T follicular helper cell (primary cell): Measurements from ENCODE around the gene MUC4.
"Not testable (repeated sequence)": the region's sequence is repeated elsewhere in the genome, so short reads cannot be mapped to it uniquely, and the experiment has no call there.

Source experiments
- DNase-seq: peaks from one replicate; pipeline ENCODE4 v3.0.0-alpha.2; 2020; ENCODE audit warnings: low read depth

The MUC4 gene

GRCh38 chr3:195813916-195814640, 2.3 kb upstream of the MUC4 start:
- no peak for DNase-seq

- DNase-seq = no peak
Measured at GRCh38 chr3:195812366-195812765, 637 bp upstream of the MUC4 start.

DNA sequence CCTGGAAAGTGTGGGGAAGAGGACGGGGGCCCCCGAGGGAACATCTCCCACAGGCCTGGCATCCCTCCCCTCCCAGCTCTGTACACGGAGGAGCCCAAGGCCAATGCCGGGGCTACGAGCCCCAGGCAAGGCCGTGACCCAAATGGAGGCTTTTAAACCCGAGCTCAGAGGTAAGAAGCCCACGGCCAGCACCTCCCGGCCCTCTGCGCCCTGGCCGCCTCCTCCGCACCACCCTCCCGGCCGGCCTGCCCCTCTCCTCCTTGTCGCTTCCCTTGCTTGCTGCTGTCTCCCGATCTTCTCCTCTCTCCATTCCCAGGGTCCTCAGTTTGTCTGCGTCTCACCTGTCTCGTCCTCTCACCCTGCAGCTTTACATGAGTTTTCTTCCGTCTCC, 1.3 kb downstream of the MUC4 start:
- DNase-seq = no peak

DNA sequence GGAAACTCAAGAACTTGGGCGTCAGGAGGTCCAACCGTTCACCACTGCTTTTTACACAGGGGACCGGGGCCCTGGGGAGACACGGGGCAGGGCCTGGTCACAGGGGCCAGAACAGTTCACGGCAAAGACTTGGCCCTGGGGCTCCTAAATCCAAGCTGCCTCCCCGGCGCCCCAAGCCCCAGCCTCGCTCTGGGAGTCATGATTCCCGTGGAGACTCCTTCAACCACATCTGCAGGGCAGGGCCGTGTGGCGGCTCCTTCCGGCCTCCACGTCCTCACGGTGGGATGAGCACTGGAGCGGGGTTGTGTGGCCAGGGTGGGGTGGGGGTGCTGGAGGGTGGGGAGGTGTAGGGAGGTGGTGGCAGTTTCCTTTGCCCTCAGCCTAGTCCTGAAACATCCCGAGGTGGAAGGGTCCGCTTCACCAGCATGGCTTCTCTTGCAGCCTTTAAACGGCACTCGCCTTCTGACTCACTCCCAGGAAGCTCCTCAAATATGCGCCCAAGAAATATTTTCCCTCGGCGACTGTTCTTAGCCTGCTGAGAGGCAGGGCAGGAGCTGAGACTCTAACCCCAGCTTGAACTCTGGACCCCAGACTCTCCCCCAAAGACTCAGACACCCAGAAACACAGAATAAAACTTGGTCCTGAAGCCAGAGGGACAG, 1.8 kb downstream of the MUC4 start:
- no peak for DNase-seq

- no peak for DNase-seq
Measured at GRCh38 chr3:195809291-195809785, 2.4 kb downstream of the MUC4 start.

- no peak for DNase-seq
Measured at GRCh38 chr3:195808741-195809290, 2.9 kb downstream of the MUC4 start.

GRCh38 chr3:195807681-195808121, 4.0 kb downstream of the MUC4 start:
- no peak for DNase-seq

- no peak for DNase-seq
Measured at GRCh38 chr3:195806916-195807231, 4.9 kb downstream of the MUC4 start.

DNA sequence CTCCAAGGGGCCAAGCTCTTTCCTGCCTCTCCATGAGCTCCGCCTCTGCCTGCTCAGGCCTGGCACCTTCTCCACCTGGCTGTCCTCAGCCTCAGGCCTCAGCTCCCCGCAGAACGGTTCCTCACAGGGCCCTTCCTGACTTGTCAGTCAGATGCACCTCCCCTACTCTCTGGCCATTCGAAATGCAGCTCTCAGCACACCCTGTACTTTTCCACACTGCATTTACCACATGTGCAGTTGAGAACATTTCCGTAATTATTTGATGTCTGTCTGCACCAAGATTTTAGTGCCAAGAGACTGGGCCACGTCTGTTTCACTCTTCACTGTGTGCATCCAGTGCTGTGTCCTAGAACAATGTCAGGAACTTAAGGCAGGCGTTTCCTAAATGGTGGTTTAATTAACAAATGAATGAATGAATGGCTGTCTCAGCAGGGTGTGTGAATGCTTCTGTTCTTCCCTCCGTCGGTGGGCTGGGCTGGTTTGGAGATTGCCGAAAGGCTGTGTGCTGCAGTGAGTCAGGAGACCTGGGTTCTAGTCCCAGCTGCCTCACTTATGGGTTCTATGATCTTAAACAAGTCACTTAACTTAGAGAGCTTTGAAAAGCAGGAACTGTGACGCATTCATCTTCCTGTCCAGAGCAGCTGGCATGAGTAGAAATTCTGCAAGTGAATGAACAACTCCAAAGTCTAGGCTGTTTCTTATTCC, 5.4 kb downstream of the MUC4 start:
- no peak for DNase-seq

GRCh38 chr3:195805588-195805987, 6.1 kb downstream of the MUC4 start:
- DNase-seq = not testable (repeated sequence)

GRCh38 chr3:195805181-195805580, 6.5 kb downstream of the MUC4 start:
- no peak for DNase-seq

DNA sequence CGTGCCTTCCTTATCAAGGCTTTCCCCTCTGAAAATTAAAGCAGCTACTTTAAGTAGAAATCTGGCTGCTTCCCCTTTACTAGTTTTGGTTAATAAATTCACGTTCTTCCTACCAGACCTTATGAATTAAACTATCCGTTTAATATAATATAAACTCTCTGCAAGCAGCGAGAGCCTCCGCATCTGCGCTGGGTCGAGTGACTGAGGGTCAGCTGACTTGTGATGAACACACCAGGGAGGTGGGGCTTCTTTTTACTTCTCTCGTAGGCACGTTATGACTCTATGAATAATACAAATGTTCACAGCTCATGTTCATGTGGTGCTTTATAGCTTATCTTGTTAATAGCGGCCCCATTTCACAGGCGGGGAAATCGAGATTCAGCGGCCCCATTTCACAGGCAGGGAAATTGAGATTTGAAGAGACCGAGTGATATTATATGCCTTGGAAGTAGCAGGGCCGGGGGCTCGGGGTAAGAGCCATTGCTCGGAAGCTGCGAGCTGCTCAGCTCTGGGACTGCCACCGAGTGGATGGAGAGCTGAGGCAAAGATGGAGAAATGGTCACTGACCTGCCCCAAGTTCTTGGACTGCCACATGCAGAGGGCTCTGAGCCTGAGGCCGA, 8.3 kb downstream of the MUC4 start:
- DNase-seq = no peak

DNA sequence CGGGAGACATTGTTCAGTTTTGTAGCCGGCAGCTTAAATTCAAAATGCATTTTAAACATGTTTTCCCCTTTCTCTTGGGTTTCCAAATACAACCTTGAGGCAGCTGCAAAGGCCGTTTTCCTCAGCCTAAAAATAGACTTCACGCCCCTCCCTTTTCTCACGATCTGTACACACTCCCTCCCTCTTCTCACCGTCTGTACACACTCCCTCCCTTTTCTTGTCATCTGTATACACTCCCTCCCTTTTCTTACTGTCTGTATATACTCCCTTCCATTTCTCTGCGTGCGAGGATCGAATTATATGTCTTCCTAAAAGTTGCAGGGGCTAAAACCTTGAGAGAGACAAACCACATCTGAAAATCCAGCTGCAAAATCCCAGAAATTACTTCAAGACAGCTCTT, 8.9 kb downstream of the MUC4 start:
- DNase-seq = no peak

GRCh38 chr3:195802261-195802701, 9.4 kb downstream of the MUC4 start:
- no peak for DNase-seq

GRCh38 chr3:195801251-195802183, 10.2 kb downstream of the MUC4 start:
- no peak for DNase-seq

DNA sequence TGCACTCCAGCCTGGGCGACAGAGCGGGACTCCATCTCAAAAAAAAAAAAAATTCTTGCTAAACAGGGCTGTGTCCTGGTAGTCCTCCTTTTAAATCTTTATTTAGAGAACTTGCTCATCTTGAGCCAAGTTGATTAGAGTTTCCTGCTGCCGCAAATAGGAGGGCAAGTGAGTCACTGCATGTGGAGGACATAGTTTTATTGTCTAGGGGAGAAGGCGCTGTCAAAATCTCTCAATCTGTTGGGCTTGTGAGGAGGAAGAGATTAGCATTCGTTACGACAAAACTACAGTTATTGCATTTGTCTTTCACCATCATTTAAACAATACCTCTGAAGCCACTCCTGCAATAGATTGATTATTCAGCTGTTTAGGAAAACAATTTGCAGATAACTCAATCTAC, 11.5 kb downstream of the MUC4 start:
- DNase-seq = no peak

DNA sequence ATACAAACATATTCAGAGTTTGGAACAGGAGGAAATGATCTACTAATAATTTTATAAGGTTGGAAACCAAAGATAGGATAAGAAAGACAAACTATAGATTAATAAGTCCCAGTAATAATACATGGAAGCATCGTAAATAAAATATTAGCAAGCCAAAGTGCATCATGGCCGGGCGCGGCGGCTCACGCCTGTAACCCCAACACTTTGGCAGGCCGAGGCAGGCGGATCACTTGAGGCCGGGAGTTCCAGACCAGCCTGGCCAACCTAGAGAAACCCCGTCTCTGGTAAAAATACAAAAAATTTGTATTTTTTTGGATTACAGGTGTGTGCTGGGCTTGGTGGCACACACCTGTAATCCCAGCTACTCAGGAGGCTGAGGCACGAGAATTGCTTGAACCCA, 14.9 kb downstream of the MUC4 start:
- no peak for DNase-seq

GRCh38 chr3:195794708-195795107, 17.0 kb downstream of the MUC4 start:
- no peak for DNase-seq

DNA sequence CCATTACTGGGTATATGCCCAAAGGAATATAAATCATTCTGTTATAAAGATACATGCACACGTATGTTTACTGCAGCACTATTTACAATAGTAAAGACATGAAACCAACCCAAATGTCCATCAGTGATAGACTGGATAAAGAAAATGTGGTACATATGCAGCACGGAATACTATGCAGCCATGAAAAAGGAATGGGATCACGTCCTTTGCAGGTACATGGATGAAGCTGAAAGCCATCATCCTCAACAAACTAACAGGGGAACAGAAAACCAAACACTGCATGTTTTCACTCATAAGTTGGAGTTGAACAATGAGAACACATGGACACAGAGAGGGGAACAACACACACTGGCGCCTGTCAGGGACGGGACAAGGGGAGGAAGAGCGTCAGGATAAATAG, 19.1 kb downstream of the MUC4 start:
- DNase-seq = not testable (repeated sequence)

- no peak for DNase-seq
Measured at GRCh38 chr3:195790901-195791300, 20.8 kb downstream of the MUC4 start.
